Loucy (cell line): ENCODE data around the gene LIME1.
A peak's percentile ranks its signal among the peaks of the same experiment; 100 is the strongest.

Source experiments
- H2AFZ ChIP-seq: fragments of 200-600 bp; sonication (generic); 2 replicates; pipeline ENCODE4 v1.6.0; 2016; ENCODE audit warnings: antibody characterized with exemption, mild to moderate bottlenecking, low read length, moderate library complexity
- H3F3A ChIP-seq: fragments of 200-600 bp; 2 replicates; pipeline ENCODE4 v1.6.0; 2016; ENCODE audit warnings: antibody characterized with exemption, low read depth, mild to moderate bottlenecking
- H3K27me3 ChIP-seq: fragments of 200-600 bp; sonication (generic); 2 replicates; pipeline ENCODE4 v1.6.1; 2014; ENCODE audit warnings: low read length, mild to moderate bottlenecking; ENCODE audit not compliant: insufficient read depth, poor library complexity, severe bottlenecking
- H3K36me3 ChIP-seq: fragments of 200-600 bp; sonication (generic); 2 replicates; pipeline ENCODE4 v1.6.1; 2016; ENCODE audit warnings: low read length; ENCODE audit not compliant: insufficient read depth
- H3K4me1 ChIP-seq: fragments of 200-600 bp; sonication (generic); 2 replicates; pipeline ENCODE4 v1.5.1; 2014; ENCODE audit warnings: low read length, mild to moderate bottlenecking; ENCODE audit not compliant: insufficient read depth, poor library complexity, severe bottlenecking
- H3K4me2 ChIP-seq: fragments of 200-600 bp; sonication (generic); 2 replicates; pipeline ENCODE4 v1.6.0; 2014; ENCODE audit warnings: antibody characterized with exemption, low read length, low read depth, mild to moderate bottlenecking; ENCODE audit not compliant: poor library complexity, severe bottlenecking
- H3K4me3 ChIP-seq: fragments of 200-600 bp; sonication (generic); 2 replicates; pipeline ENCODE4 v1.5.1; 2014; ENCODE audit warnings: low read length, mild to moderate bottlenecking, mixed read lengths; ENCODE audit not compliant: poor library complexity, severe bottlenecking
- H3K79me2 ChIP-seq: fragments of 200-600 bp; sonication (generic); 2 replicates; pipeline ENCODE4 v1.6.1; 2014; ENCODE audit warnings: low read length; ENCODE audit not compliant: insufficient read depth
- H3K9ac ChIP-seq: fragments of 200-600 bp; sonication (generic); 2 replicates; pipeline ENCODE4 v1.6.0; 2014; ENCODE audit warnings: mild to moderate bottlenecking, low read depth, low read length, moderate library complexity; ENCODE audit not compliant: poor library complexity, severe bottlenecking
- H3K9me2 ChIP-seq: fragments of 200-600 bp; sonication (generic); replicated peaks from 2 replicates; pipeline ENCODE4 v1.6.1; 2016; ENCODE audit warnings: low read depth, low read length, mixed read lengths
- H3K9me3 ChIP-seq: fragments of 200-600 bp; sonication (generic); 2 replicates; pipeline ENCODE4 v1.6.1; 2014; ENCODE audit warnings: mild to moderate bottlenecking, antibody characterized with exemption, low read length, low read depth; ENCODE audit not compliant: insufficient read depth
- H4K20me1 ChIP-seq: fragments of 200-600 bp; sonication (generic); 2 replicates; pipeline ENCODE4 v1.6.0; 2014; ENCODE audit warnings: antibody characterized with exemption, low read length, mild to moderate bottlenecking; ENCODE audit not compliant: insufficient read depth, poor library complexity, severe bottlenecking
- EZH2phosphoT487 ChIP-seq: fragments of 200-600 bp; IDR thresholded peaks from 2 replicates; pipeline ENCODE4 v1.6.1; 2018; ENCODE audit warnings: antibody characterized with exemption, mild to moderate bottlenecking, moderate library complexity, borderline replicate concordance
- TF ChIP-seq, protein P1 (sequence below): fragments of 200-600 bp; sonication (generic); conservative IDR thresholded peaks from 2 replicates; pipeline ENCODE4 v1.5.1; 2014; ENCODE audit warnings: mild to moderate bottlenecking, antibody characterized with exemption, low read length

Gene LIME1

GRCh38 chr20:63706027-63706695 lies 30.3 kb upstream of the LIME1 start:
- peaks cover 4% of the 10 kb centered on the region for H3K27me3 ChIP-seq
- H3K9ac ChIP-seq: peak overlapping the region; percentile 93
- no peaks in the 10 kb centered on the region for H3K9me3 ChIP-seq
- H3K36me3 ChIP-seq: peaks cover 14% of the 10 kb centered on the region; the same call in 1 of the 2 replicates
- H3K4me3 ChIP-seq: peak overlapping the region; percentile 96
- TF ChIP-seq, protein P1, sequence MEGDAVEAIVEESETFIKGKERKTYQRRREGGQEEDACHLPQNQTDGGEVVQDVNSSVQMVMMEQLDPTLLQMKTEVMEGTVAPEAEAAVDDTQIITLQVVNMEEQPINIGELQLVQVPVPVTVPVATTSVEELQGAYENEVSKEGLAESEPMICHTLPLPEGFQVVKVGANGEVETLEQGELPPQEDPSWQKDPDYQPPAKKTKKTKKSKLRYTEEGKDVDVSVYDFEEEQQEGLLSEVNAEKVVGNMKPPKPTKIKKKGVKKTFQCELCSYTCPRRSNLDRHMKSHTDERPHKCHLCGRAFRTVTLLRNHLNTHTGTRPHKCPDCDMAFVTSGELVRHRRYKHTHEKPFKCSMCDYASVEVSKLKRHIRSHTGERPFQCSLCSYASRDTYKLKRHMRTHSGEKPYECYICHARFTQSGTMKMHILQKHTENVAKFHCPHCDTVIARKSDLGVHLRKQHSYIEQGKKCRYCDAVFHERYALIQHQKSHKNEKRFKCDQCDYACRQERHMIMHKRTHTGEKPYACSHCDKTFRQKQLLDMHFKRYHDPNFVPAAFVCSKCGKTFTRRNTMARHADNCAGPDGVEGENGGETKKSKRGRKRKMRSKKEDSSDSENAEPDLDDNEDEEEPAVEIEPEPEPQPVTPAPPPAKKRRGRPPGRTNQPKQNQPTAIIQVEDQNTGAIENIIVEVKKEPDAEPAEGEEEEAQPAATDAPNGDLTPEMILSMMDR: no peak
- TF ChIP-seq EZH2phosphoT487: no peak
- no peaks in the 10 kb centered on the region for H3K9me2 ChIP-seq
- H3K4me1 ChIP-seq: peaks cover 29% of the 10 kb centered on the region
- no peak overlapping the region for H2AFZ ChIP-seq
- peaks cover 69% of the 10 kb centered on the region for H3K79me2 ChIP-seq
- H4K20me1 ChIP-seq: peaks cover 33% of the 10 kb centered on the region
- no peaks in the 10 kb centered on the region for H3F3A ChIP-seq
- peak overlapping the region; percentile 90 for H3K4me2 ChIP-seq

DNA sequence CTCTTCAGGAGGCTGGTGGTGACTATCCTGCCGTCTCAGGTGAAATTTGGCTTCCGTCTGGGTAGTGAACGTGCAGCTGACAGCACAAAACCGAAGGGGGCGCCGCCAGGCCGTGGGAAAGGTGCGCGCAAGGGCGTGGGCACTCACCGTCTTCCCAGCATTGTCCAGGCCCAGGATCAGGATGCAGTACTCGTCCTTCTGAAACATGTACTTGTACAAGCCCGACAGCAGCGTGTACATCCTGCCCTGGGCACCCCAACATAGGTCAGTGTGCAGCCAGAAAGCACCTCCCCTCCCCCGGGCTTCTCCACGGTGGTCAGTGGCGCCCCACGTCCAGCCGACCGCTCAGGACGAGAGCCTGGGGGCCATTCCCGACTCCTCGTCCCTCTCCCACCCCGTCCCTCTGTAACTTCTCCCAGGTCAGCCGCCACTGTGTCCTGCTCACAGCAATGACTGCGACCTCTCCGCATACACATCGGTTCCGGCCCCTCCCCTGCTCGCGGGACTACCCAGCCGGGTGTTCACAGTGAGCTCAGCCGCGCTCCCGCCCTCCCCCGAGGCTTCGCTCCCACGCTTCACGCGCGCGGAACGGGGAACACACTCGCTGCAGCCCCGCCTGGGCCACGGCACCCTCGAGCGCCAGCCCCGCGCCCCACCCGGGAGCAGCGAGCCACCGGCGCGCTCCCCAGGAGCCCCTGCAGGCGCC lies 29.5 kb upstream of the LIME1 start:
- H3K36me3 ChIP-seq: peaks cover 20% of the 10 kb centered on the region; the same call in 1 of the 2 replicates
- no peaks in the 10 kb centered on the region for H3F3A ChIP-seq
- H2AFZ ChIP-seq: 0 out of 2 replicates have a peak overlapping the region, but pooled peaks have one; percentile 41
- peaks cover 33% of the 10 kb centered on the region for H4K20me1 ChIP-seq
- peaks cover 77% of the 10 kb centered on the region for H3K79me2 ChIP-seq
- peak overlapping the region; percentile 93 for H3K9ac ChIP-seq
- peaks cover 32% of the 10 kb centered on the region for H3K4me1 ChIP-seq
- H3K4me2 ChIP-seq: peak overlapping the region; percentile 90
- H3K9me3 ChIP-seq: no peaks in the 10 kb centered on the region
- TF ChIP-seq EZH2phosphoT487: no peak
- TF ChIP-seq, protein P1: peak; percentile 83
- peak overlapping the region; percentile 96 for H3K4me3 ChIP-seq
- no peaks in the 10 kb centered on the region for H3K9me2 ChIP-seq
- peaks cover 4% of the 10 kb centered on the region for H3K27me3 ChIP-seq

DNA sequence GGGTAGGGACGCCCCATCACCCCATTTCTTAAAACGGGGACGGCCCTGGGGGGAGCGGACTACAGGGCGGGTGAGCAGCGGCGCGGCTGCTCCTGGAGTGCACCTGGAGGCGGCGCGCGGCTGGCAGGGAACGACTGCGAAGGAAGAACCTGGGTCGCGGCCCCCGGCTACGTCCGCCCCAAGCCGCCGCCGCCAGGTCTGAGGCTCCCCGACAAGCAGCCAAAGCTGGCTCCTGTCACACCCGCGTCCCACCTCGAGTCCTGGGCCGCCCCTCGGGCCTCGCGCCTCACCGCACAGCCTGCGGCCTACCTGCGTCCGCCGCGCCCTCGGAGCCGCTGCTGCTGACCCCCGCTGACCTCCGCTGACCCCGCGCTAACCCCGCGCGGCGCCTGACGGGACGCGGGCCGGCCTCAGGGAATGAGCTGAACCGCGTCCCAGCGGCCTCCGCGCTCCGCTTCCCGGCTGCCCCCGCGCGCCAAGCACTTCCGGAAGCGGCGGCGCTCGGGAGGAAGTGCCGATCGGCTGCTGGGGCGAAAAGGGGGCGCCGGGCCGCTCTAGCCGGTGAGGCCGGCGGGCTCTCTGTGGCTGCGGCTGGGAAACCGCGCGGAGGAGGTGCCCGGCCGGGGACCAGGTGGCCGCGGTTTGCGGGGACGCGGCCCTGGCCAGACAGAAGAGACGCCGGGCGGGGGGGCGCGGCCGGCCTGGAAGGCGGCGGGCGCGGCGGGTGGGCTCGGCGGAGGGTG lies 28.7 kb upstream of the LIME1 start, which contains the start of the genes ARFRP1 and ZGPAT:
Gene ARFRP1, minus strand, starts transcription at position 419 of the 743 bp plus-strand sequence. CDS start 885 bp downstream, outside the sequence.
Gene ZGPAT, plus strand, starts transcription at position 482 of the 743 bp plus-strand sequence. CDS start 542 bp downstream, outside the sequence.
- H3K4me1 ChIP-seq: peaks cover 32% of the 10 kb centered on the region
- peaks cover 4% of the 10 kb centered on the region for H3K27me3 ChIP-seq
- peak within 1 kb of the TSS; percentile 41; the same call in 1 of the 2 replicates for H2AFZ ChIP-seq
- H4K20me1 ChIP-seq: peaks cover 37% of the 10 kb centered on the region
- peak within 1 kb of the TSS; percentile 96 for H3K4me3 ChIP-seq
- H3K9me3 ChIP-seq: no peaks in the 10 kb centered on the region
- H3K79me2 ChIP-seq: peaks cover 85% of the 10 kb centered on the region
- H3K36me3 ChIP-seq: peaks cover 25% of the 10 kb centered on the region
- H3K9me2 ChIP-seq: no peaks in the 10 kb centered on the region
- H3K9ac ChIP-seq: peak within 1 kb of the TSS; percentile 93
- TF ChIP-seq, protein P1: no peak
- no peak for TF ChIP-seq EZH2phosphoT487
- H3K4me2 ChIP-seq: peak within 1 kb of the TSS; percentile 92
- no peaks in the 10 kb centered on the region for H3F3A ChIP-seq
